Tibial nerve (tissue), 4 donors: ENCODE results near the gene CKS1B. TPM values are rescaled to one million over a fixed set of nuclear protein-coding genes. Genes with fewer than 3 reads are reported as not detected.
A peak's percentile ranks its signal among the peaks of the same experiment; 100 is the strongest.

Source experiments
- DNase-seq, 2 donors: peaks; one replicate each; pipeline ENCODE4 v3.0.0-alpha.2; 2019; ENCODE audit warnings: low spot score in 2 of 2
- H3K27ac ChIP-seq, 4 donors: fragments of 200-600 bp; sonication (generic) in 3 of 4; one replicate each; pipeline ENCODE4 v1.5.1; 2017 to 2019; ENCODE audit warnings: mild to moderate bottlenecking in 1 of 4
- H3K27me3 ChIP-seq, 2 donors: fragments of 200-600 bp; sonication (generic) in 1 of 2; one replicate each; pipeline versions ENCODE4 v1.5.1 to v1.6.0; 2017 to 2019
- H3K36me3 ChIP-seq, 3 donors: fragments of 200-600 bp; sonication (generic); one replicate each; pipeline ENCODE4 v1.5.1; 2018 to 2019
- H3K4me1 ChIP-seq, 4 donors: fragments of 200-600 bp; sonication (generic) in 3 of 4; one replicate each; pipeline ENCODE4 v1.5.1; 2017 to 2019
- H3K4me3 ChIP-seq, 4 donors: fragments of 200-600 bp; sonication (generic) in 3 of 4; one replicate each; pipeline ENCODE4 v1.5.1; 2017 to 2019; ENCODE audit warnings: mild to moderate bottlenecking in 1 of 4, moderate library complexity in 1 of 4
- H3K9me3 ChIP-seq, 4 donors: fragments of 200-600 bp; sonication (generic) in 3 of 4; one replicate each; pipeline ENCODE4 v1.5.1; 2017 to 2019
- EP300 ChIP-seq, 2 donors: sonication (generic); formaldehyde crosslinking; IDR thresholded peaks; one replicate each; pipeline ENCODE4 v1.6.1; 2017; ENCODE audit warnings: antibody characterized with exemption in 2 of 2, mild to moderate bottlenecking in 1 of 2
- POLR2A ChIP-seq, 2 donors: fragments of 450-650 bp; IDR thresholded peaks; one replicate each; pipeline ENCODE4 v1.6.1; 2017; ENCODE audit warnings: antibody characterized with exemption in 2 of 2, mild to moderate bottlenecking in 2 of 2, moderate library complexity in 2 of 2
- WGBS, 2 donors: methylation state at CpG; one replicate each; pipeline ENCODE4 v1.1.5; 2018; 5-methylcytosine and 5-hydroxymethylcytosine counted together
- total RNA-seq, 4 donors: library from RNA; depleted of rRNA; stranded (reverse); fragments of >200 nt; gene quantifications; one replicate each; pipeline ENCODE4 v1.1.0, GENCODE V29; 2016
- TF ChIP-seq, protein P1 (sequence below), 5 experiments: fragments of 200-600 bp in 3 of 5; fragments of 450-650 bp in 2 of 5; sonication (generic) in 3 of 5; IDR thresholded peaks; one replicate each; pipeline ENCODE4 v1.5.1; 2016 to 2019; ENCODE audit warnings: antibody characterized with exemption in 5 of 5, mild to moderate bottlenecking in 3 of 5, moderate library complexity in 2 of 5

Gene CKS1B
- total RNA-seq, 4 donors from 2014 or later: 35.2 to 40.5 (median 37.3) TPM

DNA sequence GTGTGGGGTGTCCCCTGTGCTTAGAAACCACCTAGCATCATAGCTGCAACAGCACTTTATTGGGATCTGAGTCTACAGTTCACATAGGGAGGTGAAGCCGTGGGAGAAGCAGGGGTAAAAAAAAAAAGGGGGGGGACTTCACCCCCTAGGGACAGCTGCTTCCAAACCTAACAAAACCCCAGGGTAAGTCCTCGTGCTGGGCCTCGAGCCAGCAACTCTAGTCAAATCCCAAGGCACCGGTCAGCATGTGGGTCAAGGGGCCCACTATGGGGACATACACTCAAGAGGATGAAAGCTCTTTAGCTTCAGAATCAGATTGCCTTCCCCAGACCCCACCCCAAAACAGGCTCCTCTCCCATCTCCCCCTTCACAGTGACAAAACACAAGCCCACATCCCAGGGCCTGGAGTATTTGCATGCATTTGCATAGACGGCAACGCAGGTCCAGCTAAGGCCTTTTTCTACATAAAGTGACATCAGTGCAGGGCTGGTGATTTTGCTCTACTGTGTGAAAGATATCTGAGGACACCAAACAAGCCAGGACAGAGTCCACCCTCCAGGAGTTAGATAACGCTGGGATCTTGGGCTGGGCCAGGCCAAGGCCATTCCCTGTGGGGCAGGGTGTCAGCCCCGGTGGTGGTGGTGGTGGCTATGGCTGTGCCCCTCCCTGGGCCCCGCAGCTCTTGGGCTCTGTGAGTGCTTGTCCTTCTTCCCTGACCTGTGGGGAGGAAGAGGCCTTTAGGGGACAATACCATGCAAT lies 29.9 kb upstream of the CKS1B start:
- Histone ChIP-seq H3K4me3 (no peak overlapping the region), H3K4me1 (peaks cover 0 to 44% (median 17%) of the 10 kb centered on the region in 4 donors), H3K27me3 (no peaks in the 10 kb centered on the region), H3K9me3 (no peaks in the 10 kb centered on the region), H3K36me3 (peaks cover 0 to 45% (median 4%) of the 10 kb centered on the region in 3 donors), H3K27ac (peak overlapping the region in 3 of 4 donors; percentile 10 to 62 (median 52))
- WGBS, 2 donors: 28 to 41% methylated on average over 8 to 9 of the region's 9 CpGs
- no peak for DNase-seq
- TF ChIP-seq POLR2A (IDR thresholded peaks at IDR 0.05) (no peak), EP300 (IDR thresholded peaks at IDR 0.05) (no peak)
- TF ChIP-seq, protein P1, sequence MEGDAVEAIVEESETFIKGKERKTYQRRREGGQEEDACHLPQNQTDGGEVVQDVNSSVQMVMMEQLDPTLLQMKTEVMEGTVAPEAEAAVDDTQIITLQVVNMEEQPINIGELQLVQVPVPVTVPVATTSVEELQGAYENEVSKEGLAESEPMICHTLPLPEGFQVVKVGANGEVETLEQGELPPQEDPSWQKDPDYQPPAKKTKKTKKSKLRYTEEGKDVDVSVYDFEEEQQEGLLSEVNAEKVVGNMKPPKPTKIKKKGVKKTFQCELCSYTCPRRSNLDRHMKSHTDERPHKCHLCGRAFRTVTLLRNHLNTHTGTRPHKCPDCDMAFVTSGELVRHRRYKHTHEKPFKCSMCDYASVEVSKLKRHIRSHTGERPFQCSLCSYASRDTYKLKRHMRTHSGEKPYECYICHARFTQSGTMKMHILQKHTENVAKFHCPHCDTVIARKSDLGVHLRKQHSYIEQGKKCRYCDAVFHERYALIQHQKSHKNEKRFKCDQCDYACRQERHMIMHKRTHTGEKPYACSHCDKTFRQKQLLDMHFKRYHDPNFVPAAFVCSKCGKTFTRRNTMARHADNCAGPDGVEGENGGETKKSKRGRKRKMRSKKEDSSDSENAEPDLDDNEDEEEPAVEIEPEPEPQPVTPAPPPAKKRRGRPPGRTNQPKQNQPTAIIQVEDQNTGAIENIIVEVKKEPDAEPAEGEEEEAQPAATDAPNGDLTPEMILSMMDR (IDR thresholded peaks at IDR 0.05): no peak

DNA sequence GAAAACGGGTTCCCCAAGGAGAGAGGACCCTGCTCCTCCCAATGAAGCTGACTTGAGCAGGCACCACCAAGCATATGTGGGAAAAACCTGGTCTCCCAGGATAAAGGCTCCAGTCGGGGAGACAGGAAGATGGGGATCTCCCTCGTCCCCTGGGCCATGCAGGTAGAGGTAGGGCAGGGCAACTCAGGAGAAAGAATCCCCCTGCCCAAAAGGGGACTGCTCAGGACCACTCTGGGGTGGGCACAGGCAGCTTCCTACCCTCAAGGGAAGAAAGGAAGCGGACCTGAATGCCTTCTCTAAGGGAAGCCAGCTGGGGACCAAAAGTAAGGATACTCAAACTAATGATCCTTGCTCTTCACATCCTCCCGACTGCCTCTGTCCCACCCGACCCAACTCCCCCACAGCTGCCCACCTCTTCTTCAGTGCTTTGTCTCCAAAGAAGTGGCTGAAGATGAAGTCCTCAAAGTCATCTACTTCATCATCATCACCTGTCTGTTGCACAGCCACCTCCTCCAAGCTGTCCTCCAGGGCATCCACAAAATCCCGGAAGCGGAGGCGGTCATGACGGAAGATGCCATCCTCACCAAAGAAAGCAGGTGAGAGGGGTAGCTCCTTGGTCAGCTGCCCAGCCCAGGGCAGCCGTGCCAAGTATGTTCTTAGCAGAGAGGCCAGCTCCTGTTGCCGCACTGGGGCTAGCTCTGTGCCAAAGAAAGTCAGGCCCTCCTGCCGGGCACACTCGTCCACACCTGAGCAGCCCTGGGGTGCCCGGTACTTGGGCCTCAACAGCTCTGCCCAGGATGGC lies 29.1 kb upstream of the CKS1B start:
- WGBS, 2 donors: 80 to 81% methylated on average over 15 of the region's 15 CpGs
- no peaks in the 10 kb centered on the region for H3K27me3 ChIP-seq
- peaks cover 0 to 50% (median 4%) of the 10 kb centered on the region in 3 donors for H3K36me3 ChIP-seq
- DNase-seq: no peak
- H3K4me1 ChIP-seq: peaks cover 0 to 44% (median 17%) of the 10 kb centered on the region in 4 donors
- H3K4me3 ChIP-seq: no peak overlapping the region
- H3K27ac ChIP-seq: peak overlapping the region in 2 of 4 donors; percentile 52 to 62
- no peaks in the 10 kb centered on the region for H3K9me3 ChIP-seq
- TF ChIP-seq, protein P1 (IDR thresholded peaks at IDR 0.05): no peak
- no peak for TF ChIP-seq EP300 (IDR thresholded peaks at IDR 0.05)
- TF ChIP-seq POLR2A (IDR thresholded peaks at IDR 0.05): no peak

DNA sequence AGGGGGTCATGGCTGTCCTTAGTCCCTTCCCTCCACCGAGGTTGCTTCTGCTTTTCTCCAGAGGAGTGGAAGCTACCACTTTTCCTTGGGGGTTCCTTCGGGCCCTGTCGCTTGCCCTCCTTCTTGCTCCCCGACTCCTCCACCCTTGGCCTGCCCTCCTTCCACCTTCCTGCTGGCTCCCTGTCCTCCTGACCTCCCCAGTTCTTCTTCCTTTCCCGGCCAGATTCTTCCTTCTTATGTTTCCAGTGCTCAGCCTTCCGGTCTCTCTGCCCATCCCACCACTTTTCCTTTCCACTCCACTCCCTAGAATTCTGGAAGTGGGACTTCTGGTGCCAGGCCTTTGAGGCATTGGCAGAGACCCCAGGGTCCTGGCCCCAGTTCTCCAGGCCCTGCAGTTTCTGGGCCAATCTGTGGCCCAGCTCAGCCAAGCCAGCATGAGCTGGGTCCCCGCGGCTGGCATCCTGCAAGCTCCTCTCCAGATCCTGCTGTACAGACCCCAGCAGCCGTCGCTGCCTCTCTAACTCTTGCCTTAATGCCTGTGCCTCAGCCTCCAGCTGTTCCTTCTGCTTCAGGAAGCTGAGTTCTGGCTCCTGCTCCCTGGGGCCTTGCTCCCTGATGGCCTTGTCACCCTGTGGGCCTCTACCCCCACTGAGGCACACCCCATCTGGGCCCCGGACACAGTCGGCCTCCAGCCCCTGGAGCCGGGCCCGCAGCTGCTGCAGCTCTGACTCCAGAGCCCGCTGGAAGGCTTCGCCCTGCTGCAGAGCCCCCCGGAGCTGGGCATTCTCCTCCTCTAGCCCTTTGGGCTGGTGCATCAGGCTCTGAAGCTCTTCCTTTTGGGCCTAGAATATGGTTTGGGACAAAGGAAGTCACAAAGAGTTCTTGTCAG lies 28.3 kb upstream of the CKS1B start:
- TF ChIP-seq EP300 (IDR thresholded peaks at IDR 0.05): no peak
- TF ChIP-seq, protein P1 (IDR thresholded peaks at IDR 0.05): no peak
- TF ChIP-seq POLR2A (IDR thresholded peaks at IDR 0.05): no peak
- H3K4me1 ChIP-seq: peaks cover 0 to 38% (median 17%) of the 10 kb centered on the region in 4 donors
- H3K36me3 ChIP-seq: peaks cover 0 to 59% (median 9%) of the 10 kb centered on the region in 3 donors

DNA sequence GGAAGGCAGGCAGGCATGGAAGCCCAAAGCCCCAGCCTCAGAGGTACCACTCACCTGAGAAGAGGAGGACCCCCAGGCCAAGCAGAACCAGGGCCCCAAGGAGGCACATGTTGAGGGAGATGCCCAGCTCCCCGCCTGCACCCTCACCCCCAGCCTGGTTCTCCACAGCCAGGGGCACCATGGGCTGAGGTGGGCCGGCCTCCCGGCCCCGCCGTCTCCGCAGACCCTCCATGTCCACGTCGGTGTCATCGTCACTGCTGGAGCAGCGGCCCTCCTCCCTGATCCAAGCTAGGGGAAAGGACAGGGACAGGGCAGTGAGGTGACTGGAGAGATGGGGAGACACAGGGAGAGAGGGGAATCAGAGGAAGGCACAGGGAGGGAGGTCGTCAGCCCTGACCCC lies 26.4 kb upstream of the CKS1B start:
- Histone ChIP-seq H3K27ac (no peak overlapping the region), H3K4me1 (peaks cover 0 to 37% (median 19%) of the 10 kb centered on the region in 4 donors), H3K36me3 (peaks cover 0 to 67% (median 10%) of the 10 kb centered on the region in 3 donors), H3K9me3 (no peaks in the 10 kb centered on the region), H3K27me3 (no peaks in the 10 kb centered on the region), H3K4me3 (no peak overlapping the region)
- no peak for TF ChIP-seq EP300 (IDR thresholded peaks at IDR 0.05)
- no peak for TF ChIP-seq POLR2A (IDR thresholded peaks at IDR 0.05)
- TF ChIP-seq, protein P1 (IDR thresholded peaks at IDR 0.05): no peak
- 93% methylated on average over 10 to 11 of the region's 11 CpGs for WGBS, 2 donors
- no peak for DNase-seq

More for the DNA sequence above, 28.3 kb upstream of the CKS1B start:
- WGBS, 2 donors: 74 to 80% methylated on average over 10 of the region's 17 CpGs
- DNase-seq: no peak
- Histone ChIP-seq H3K27me3 (no peaks in the 10 kb centered on the region), H3K27ac (peak overlapping the region in 1 of 4 donors; percentile 52), H3K9me3 (no peaks in the 10 kb centered on the region), H3K4me3 (no peak overlapping the region)
